ENCODE measurements around the gene CTPS2. TPM values are rescaled to one million over a fixed set of nuclear protein-coding genes. Genes with fewer than 3 reads are reported as not detected.

Gene CTPS2
- total RNA-seq, 1 experiment from 2014 or later: 3.8 TPM

- Histone ChIP-seq H3K27ac (ENCODE audit: low read length) (no peak overlapping the region), H3K4me3 (ENCODE audit: low read depth in 2 of 2, low read length in 2 of 2) (no peak overlapping the region), H3K9me3 (ENCODE audit: control insufficient read depth, insufficient read depth, low read depth, low read length) (no peaks in the 10 kb centered on the region), H3K4me1 (ENCODE audit: control insufficient read depth, insufficient read depth, low read length) (no peaks in the 10 kb centered on the region), H3K36me3 (ENCODE audit: control insufficient read depth, insufficient read depth, low read length) (no peaks in the 10 kb centered on the region), H3K27me3 (ENCODE audit: control insufficient read depth, insufficient read depth, low read length) (no peaks in the 10 kb centered on the region)
- TF ChIP-seq, protein P1, sequence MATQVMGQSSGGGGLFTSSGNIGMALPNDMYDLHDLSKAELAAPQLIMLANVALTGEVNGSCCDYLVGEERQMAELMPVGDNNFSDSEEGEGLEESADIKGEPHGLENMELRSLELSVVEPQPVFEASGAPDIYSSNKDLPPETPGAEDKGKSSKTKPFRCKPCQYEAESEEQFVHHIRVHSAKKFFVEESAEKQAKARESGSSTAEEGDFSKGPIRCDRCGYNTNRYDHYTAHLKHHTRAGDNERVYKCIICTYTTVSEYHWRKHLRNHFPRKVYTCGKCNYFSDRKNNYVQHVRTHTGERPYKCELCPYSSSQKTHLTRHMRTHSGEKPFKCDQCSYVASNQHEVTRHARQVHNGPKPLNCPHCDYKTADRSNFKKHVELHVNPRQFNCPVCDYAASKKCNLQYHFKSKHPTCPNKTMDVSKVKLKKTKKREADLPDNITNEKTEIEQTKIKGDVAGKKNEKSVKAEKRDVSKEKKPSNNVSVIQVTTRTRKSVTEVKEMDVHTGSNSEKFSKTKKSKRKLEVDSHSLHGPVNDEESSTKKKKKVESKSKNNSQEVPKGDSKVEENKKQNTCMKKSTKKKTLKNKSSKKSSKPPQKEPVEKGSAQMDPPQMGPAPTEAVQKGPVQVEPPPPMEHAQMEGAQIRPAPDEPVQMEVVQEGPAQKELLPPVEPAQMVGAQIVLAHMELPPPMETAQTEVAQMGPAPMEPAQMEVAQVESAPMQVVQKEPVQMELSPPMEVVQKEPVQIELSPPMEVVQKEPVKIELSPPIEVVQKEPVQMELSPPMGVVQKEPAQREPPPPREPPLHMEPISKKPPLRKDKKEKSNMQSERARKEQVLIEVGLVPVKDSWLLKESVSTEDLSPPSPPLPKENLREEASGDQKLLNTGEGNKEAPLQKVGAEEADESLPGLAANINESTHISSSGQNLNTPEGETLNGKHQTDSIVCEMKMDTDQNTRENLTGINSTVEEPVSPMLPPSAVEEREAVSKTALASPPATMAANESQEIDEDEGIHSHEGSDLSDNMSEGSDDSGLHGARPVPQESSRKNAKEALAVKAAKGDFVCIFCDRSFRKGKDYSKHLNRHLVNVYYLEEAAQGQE (IDR thresholded peaks at IDR 0.05; ENCODE audit: insufficient read depth in 1 of 2, low read depth in 2 of 2, low read length in 1 of 2): no peak
- TF ChIP-seq POLR2AphosphoS5 (IDR thresholded peaks at IDR 0.05; ENCODE audit: low read depth, low read length) (no peak), TCF7L2 (IDR thresholded peaks at IDR 0.05; ENCODE audit: low read depth, low read length) (no peak), SIN3A (IDR thresholded peaks at IDR 0.05; ENCODE audit: borderline replicate concordance, insufficient read depth, low read depth, low read length) (no peak), CTCF (IDR thresholded peaks at IDR 0.05) (peak; percentile 34; the same call in 1 of the 2 replicates)
- ChIA-PET POLR2A (no interaction called here), CTCF (no interaction called here)
- BruUV-seq (replicated peaks): no TSS peak
- in situ Hi-C loops (cut with HindIII; ENCODE audit: low pct_unique_long_range_greater_than_20kb, low sequenced_read_pairs): no loop called here
- DNase-seq (ENCODE audit: low read depth, low spot score) (no peak), ATAC-seq (0 out of 2 replicates have a peak, but pooled peaks have one; percentile 51)
- intact Hi-C loops (cut with micrococcal nuclease; ENCODE audit: unreplicated experiment): loop anchor here (5.0 kb wide), 1 partner anchor 234 kb away; no protein-coding TSS in a partner anchor
These were observed 41.5 kb downstream of the CTPS2 start for GRCh38 chrX:16671005-16671404.

GRCh38 chrX:16666541-16666940 is 45.9 kb downstream of the CTPS2 start:
- in situ Hi-C loops (cut with HindIII; ENCODE audit: low pct_unique_long_range_greater_than_20kb, low sequenced_read_pairs): no loop called here
- POLR2A ChIA-PET: no interaction called here
- no peak overlapping the region for H3K27ac ChIP-seq (ENCODE audit: low read length)

More at GRCh38 chrX:16666541-16666940, 45.9 kb downstream of the CTPS2 start:
- no peaks in the 10 kb centered on the region for H3K27me3 ChIP-seq (ENCODE audit: control insufficient read depth, insufficient read depth, low read length)
- intact Hi-C loops (cut with micrococcal nuclease; ENCODE audit: unreplicated experiment): no loop called here
- no peak for TF ChIP-seq CTCF (IDR thresholded peaks at IDR 0.05)
- TF ChIP-seq TCF7L2 (IDR thresholded peaks at IDR 0.05; ENCODE audit: low read depth, low read length): no peak
- no peak for TF ChIP-seq POLR2AphosphoS5 (IDR thresholded peaks at IDR 0.05; ENCODE audit: low read depth, low read length)
- TF ChIP-seq, protein P1 (IDR thresholded peaks at IDR 0.05; ENCODE audit: insufficient read depth in 1 of 2, low read depth in 2 of 2, low read length in 1 of 2): no peak
- TF ChIP-seq SIN3A (IDR thresholded peaks at IDR 0.05; ENCODE audit: borderline replicate concordance, insufficient read depth, low read depth, low read length): no peak
- H3K36me3 ChIP-seq (ENCODE audit: control insufficient read depth, insufficient read depth, low read length): no peaks in the 10 kb centered on the region
- ATAC-seq (no peak), DNase-seq (ENCODE audit: low read depth, low spot score) (no peak)
- CTCF ChIA-PET: no interaction called here
- no peaks in the 10 kb centered on the region for H3K9me3 ChIP-seq (ENCODE audit: control insufficient read depth, insufficient read depth, low read depth, low read length)
- H3K4me1 ChIP-seq (ENCODE audit: control insufficient read depth, insufficient read depth, low read length): no peaks in the 10 kb centered on the region
- no TSS peak for BruUV-seq (replicated peaks)
- no peak overlapping the region for H3K4me3 ChIP-seq (ENCODE audit: low read depth in 2 of 2, low read length in 2 of 2)

All from Panc1 (cell line).